GM21717 (cell line): ENCODE results near the gene CITED2.
"Not testable (repeated sequence)": the region's sequence is repeated elsewhere in the genome, so short reads cannot be mapped to it uniquely, and the experiment has no call there.

ENCODE experiments used
- ATAC-seq: cut with Tn5 transposase; IDR thresholded peaks from one replicate; pipeline ENCODE4 v1.9.1; 2021; ENCODE audit warnings: mild to moderate bottlenecking, moderate library complexity; ENCODE audit not compliant: unreplicated experiment

Gene CITED2

DNA sequence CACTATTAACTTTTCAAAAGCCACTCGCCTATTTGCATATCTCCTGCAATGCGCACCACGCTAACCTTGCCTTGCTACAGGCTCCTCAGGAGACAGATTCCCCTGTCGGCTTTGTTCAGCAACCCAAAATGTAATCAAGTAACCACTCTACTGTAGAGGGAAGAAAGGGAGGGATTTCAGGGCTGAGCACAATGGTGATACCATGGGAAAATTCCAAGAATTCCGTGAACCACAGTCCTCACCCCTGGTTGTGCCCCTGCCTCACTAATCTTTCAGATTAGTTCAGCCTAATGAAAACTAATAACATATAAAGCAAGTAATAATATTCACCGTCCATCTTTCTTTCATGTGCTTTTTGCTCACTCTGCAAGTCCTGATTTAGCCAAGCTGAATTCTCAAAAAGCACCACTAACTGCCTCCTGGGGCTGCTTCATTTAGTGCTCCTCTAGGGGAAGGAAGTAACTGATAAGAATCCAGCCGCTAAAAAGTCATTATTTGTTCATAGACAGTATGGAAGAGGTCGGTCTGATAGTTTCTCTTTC lies 6.6 kb downstream of the CITED2 start:
- no peak for ATAC-seq

DNA sequence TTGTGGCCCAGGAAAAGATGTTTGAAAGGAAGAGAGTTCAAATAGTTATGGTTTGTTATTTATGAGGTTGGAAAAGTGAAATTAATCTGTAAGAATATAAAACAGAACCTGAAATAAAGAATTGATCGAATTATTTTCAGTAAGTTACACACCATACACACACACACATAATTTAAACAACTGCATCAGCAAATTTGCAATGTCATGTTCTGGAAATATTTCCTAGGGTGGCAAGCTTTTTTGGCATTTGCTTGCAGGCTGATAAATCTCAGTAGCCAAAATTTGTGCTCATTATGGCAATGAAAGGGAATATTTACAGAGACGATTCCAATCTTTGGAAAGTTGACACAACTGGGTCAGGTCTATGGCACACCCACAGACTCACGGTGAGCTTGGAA lies 9.5 kb downstream of the CITED2 start:
- no peak for ATAC-seq

DNA sequence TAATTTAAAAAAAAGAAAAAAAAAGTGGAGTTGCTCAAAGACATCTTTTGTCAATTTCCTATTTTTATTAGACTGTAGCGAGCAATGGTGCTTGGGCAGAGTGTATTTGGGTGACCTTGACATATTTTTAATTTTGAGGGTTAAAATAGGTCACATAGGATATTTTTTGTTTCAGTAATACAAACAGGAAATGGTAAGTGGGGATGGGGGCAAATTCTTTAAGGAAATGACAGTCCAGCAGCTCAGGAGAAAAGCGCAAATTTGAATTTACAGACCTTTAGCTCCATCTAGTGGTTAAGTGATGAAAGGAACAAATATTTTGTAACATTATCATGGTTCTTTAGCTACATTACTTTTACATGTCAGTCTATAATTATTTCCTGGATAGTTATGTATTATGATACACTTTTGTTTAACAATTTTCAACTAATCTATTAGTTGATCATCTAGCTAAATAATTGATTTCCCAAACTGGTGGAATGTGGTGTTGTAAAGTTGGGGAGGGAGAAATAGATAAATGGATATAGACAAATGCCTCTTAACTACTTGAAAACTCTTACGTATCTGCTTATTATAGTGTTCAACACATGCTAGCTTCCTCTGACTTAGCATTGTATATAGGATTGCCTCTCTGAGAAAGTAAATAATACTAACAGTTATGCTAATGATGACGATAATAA lies 10.0 kb downstream of the CITED2 start:
- peak; percentile 50 for ATAC-seq

DNA sequence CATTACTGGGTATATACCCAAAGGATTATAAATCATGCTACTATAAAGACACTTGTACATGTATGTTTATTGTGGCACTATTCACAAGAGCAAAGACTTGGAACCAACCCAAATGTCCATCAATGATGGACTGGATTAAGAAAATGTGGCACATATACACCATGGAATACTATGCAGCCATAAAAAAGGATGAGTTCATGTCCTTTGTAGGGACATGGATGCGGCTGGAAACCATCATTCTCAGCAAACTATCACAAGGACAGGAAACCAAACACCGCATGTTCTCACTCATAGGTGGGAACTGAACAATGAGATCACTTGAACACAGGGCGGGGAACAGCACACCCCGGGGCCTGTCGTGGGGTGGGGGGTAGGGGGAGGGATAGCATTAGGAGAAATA lies 10.7 kb downstream of the CITED2 start:
- ATAC-seq: not testable (repeated sequence)

DNA sequence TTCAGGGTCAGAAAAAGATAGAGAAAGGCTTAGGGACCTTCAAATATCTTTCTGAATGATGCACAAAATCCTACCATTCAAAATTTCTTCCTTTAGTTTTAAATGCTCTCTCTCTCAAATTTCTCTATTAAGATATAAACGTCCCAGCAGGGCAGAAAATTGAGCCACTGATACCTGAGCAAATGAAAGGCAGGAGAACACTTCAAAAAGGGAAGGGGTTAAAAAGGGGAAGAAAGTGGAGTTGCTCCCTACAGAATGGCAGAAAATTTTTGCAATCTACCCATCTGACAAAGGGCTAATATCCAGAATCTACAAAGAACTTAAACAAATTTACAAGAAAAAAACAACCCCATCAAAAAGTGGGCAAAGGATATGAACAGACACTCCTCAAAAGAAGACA lies 11.3 kb downstream of the CITED2 start:
- not testable (repeated sequence) for ATAC-seq

DNA sequence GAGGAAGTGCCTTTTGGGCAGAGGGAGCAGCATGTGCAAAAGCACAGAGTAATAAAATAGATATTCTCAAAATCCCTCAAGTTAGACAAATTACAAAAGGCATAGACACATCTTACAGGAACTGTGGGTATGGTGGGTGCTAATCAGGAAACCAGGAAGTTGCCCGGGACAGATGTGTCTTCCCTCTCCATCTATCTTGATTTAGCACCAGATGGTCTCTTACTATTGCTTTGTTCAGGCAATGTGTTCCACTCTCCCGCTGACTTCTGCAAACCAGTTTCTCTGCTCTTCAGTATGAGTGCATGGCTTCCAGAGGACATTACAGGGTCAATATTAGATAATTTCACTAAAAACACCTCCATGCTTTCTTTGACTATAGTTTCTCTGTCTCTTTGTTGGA lies 13.2 kb downstream of the CITED2 start:
- ATAC-seq: no peak

DNA sequence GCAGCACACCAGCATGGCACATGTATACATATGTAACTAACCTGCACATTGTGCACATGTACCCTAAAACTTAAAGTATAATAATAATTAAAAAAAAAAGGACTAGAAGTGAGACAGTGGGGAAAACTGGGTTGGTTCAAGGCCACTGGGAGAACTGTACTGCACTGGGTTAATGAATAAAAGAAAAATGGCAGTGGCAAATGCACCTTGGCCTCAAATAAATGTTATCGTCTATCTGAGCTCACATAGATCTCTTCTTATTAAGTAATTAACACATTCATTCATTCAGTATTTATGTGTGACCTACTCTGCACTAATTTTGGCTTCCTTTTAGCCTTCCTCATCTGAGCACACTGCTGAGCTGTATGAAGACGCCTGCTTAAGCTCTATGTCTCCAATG lies 17.5 kb downstream of the CITED2 start:
- no peak for ATAC-seq

DNA sequence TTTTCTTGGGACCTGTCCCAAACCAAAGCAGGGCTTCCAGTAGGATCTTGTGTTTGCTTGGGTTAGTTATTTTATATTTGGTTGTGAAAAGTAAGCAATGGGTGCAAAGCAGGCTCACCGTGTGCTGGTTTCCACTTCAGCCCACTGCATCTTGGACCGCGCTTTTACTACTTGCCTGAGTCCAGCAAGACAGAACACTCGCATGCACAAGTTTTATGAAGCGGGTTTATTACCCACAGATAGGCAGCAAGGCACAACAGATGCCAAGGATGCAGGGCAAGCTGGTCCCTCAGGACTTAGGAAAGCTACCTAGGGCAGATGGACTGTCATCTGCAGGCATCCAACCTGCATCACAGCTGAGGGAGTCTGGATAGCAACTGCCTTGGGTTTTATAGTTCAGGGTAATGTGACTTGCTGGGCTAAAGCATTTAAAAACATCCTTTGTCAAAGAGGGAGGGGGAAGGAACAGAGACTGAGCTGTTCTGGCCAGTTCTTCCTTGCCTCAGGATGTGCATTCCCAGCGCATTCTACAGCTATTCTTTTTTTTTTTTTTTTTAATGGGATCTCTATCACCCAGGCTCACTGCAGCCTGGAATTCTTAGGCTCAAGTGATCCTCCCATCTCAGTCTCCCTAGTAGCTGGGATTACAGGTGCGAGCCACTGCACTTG lies 18.5 kb downstream of the CITED2 start:
- no peak for ATAC-seq

DNA sequence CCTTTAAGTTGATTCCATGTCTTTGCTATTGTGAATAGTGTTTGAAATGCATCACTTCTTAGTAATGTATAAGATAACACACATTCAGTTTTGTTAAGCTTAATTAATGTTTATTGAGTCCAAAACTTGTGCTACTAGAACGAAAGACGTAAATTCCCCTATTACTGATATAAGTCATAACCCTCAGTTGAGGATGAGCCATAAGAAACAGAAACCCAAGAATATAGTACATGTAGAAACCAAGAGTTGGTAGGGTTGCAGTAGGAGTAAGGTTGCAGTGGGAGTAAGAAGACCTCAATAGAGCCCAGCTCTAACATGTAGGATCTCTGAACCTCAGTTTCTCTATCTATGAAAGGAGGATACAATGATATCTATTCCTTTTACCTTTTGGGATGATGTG lies 19.3 kb downstream of the CITED2 start:
- ATAC-seq: peak; percentile 93

DNA sequence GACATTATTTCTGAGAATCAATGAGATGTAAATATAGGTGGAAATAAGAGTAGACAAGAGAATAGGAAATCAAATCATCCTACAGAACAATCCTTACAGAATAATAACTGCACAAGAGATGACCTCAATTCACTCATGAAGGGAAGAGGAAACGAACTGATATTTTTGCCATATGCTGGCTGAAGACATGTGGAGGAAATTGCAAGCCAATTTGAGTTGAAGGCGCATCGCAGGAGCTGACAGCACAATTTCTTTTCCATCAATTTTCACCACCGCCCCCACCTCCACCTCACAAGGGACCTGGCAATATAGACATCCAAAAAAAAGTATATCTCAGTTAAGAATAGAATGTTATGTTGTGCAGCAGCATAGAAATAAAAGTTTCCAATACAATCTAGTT lies 20.3 kb downstream of the CITED2 start:
- no peak for ATAC-seq

DNA sequence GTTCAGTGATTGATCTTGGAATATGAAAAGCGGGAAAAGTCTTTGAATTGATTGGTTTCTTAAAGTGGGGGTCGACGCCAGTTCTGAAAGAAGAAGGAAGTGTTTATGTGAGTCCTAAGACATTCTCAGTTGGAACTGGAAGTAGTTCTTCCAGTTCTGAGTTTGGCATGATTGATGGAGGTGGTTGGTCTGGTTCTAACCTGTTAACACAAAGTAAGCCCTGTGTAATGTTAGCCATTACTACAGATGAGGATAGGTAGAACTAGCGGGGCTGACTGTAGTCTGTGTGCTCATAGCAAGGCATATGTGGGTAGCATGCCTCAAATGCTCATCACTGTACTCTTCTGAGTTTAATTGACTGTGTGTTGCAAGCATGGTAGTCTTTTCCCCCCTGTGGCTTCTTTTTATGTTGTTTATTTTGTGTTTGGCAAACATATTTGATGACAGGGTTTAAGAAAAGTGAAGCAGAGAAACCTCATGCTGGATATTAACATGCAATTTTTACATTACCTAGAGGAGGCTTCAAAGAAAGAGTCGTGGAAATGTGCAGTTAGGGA lies 24.9 kb downstream of the CITED2 start:
- ATAC-seq: no peak

DNA sequence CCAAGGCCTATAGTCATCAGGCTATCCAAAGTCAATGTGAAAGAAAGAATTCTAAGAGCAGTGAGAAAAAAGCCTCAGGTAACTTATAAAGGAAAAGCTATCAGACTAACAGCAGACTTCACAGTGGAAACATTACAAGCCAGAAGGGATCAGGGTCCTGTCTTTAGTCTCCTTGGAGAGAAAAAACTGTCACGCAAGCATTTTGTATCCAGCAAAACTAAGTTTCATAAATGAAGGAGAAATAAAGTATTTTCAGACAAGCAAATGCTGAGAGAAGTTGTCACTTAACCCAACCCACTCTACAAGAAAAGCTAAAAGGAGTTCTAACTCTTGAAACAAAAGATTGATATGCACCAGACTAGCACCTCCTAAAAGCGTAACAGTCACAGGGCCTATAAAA lies 28.1 kb downstream of the CITED2 start:
- ATAC-seq: no peak

DNA sequence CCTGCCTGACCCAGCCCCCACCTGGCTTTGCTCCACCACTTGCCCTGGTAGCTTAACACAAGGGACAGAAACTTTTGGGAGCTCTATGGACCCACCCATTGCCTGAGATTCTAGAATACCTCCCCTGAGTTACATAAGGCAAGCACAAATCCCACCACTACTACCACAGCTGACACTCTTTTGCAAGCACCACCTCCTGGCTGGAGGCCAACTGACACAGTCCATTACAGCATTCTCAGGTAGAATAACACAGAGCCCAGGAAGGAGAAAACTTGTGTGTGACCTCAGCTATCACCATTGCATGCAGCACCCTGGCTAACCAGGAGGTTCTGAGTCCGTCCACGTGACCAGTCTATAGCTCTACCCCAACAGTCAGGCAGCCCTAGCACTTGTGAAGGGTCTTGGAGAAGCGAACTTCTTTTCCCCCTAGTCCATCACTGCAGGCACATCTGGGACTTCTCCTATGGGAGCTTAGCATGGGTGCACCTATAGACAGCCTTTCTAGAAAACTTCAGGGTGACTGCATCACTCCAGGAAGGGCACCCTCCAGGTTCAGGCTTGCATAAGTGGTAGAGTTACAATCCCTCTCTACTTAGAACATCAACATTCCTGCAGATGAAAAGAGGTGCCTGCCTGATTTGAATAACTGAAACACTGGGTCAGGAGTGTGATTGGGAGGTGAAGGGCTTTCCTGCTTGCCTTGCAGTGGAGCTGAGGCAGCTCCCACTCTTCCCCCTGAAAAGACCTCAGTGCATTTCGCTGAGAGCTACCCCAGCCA lies 30.1 kb downstream of the CITED2 start:
- no peak for ATAC-seq

DNA sequence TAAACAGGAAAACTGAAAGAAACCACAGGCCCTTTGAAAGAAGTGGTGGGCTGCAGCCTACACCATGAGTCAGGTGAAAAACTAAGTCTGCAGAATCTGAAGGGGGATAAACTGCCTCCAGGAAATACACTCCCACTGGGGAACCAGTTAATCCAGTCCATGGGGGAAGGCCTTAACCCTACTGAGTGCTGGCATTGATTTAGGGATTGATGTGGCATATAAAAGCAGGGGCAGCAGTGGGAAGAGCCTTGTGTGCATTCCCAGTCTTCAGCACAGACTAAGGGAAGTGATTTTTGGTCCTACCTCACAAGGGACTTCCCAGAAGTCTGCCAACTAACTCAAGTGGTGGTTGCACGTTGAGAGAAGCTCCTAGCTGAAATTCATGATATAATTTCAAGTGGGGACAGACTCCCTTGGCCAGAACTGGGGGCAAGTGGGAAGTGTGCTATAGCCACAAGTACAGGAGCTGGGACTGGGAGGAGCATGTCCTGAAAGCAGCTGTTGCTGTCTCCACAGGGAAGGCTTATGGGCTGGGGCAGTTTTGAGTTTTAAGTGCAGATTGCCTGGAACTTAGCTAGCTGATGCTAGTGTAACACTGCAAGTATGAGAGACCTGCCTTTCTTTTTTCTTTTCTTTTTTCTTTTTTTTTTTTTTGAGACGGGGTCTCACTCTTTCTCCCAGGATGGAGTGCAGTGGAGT lies 31.2 kb downstream of the CITED2 start:
- ATAC-seq: no peak

DNA sequence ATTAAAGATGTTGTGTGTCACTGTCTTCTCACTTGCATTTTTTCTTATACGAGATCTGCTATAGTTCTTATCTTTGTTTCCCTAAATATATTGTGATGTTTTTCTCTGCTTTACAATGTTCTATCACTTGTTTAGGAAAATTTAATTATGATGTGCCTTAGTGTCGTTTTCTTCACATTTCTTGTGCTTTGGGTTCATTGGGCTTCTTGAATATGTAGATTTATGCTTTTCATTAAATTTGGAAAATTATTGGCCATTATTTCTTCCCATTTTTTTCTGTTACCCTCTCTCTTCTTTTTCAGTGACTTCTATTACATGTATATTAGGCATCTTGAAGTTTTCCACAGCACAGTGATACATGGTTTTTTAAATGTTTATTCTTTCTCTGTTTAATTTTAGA lies 33.4 kb downstream of the CITED2 start:
- no peak for ATAC-seq

DNA sequence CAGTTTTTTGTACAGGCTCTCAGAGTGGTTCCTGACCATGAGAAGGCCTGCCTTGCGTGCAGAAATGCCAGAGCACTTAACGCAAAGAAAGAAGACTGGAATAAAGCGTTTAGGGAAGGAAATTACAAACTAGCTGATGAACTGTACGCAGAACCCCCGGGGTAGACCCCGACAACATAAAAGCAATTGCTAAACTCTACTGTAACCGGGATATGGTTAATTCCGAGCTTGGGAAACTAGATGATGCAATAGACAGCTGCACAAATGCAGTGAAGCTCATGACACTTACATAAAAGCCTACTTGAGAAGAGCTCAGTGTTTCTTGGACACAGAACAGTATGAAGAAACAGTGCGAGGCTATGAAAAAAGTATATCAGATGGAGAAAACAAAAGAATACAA lies 35.7 kb downstream of the CITED2 start:
- no peak for ATAC-seq

DNA sequence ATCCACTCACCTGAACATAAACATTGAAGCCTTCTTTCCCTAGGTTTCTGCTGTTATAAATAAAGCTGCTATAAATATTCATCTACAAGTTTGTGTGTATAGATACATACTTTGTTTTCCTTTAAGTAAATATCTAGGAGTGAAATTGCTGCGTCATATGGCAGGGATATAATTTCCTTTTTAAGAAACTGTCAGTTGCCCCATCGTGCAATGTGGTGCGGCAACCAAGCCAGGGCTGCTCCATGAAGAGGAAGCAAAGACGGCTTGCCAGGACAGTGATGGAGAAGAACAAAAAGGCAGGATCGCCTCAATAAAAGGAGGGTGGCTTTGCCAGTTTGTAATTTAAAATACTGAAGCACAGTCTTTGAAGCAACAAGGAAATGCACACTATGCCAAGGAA lies 36.6 kb downstream of the CITED2 start:
- no peak for ATAC-seq

DNA sequence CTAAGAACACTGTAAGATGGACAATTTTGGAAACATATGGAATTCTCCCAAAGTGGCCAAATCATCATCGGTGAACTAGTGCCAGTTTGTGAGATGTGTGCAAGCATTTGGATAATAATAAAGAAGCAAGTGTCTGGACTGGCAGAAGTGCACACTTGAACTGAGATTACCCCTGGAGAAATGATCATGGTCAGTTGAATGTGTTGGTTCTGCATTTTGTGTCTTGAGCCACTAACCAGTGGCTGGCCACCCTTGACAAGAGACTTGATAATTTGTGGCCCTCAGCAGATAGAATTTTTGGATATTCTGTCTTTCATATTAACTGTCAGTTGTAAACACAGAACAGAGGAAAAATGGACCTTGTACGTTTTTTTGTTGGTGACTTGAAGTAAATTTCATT lies 37.4 kb downstream of the CITED2 start:
- no peak for ATAC-seq

DNA sequence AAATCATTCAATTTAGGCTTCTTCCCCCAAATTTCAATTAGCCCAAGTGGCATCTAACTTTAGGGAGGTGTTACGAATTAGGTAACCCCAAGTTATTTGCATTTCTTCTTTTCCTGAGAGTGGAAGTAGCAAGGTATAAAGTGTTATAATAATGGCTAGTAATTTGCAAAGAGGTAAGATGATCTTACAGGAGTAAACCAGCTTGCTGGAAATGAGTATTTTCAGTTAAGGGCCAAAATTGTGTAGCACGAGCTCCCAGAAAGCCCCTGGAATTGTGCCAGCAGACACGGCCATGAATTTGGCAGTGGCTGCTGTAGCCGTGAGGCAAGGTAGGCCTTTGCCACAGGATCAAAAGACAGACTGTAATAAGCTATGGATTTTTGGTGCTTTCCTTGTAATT lies 38.0 kb downstream of the CITED2 start:
- no peak for ATAC-seq

DNA sequence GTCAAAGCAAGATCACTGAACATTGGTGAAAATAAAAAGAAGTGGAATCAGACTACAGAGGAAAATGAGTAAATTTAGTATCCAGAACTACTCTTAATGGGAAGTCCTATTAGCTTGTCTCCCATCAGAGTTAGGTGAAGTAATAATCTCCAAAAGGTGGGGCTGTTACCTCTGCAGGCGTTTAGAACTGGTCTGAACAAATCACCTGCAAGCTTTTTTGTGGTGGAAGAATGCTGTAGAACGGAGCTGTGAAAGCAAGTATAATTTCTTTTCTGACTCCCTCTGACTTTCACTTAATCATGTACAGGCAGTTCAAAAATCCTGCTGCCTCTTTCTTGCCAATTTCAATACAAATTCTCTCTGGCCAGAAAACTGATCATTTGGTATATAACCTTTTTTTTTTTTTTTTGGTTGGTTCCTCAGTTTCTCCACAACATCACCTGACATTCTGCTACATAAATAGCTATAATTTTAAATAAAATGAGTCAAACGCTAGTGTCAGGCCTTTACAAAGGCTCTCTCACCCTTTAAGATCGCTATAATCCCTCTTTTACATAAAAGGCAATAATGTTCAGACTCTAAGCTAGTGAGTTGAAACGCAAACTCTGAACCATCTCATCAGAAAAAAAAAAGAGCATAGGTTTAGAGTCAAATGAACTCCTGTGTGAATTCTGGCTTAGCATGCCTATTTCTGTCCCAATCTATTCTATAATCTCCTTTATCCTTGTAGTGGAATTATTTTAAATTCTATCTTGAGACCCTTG lies 38.8 kb downstream of the CITED2 start:
- no peak for ATAC-seq
